ENCODE results near the gene KSR1.
A peak's percentile ranks its signal among the peaks of the same experiment; 100 is the strongest.

The KSR1 gene

GRCh38 chr17:27535178-27535928, 79.1 kb downstream of the KSR1 start:
- no peak for DNase-seq (ENCODE audit: low spot score)

- no peak for DNase-seq (ENCODE audit: low spot score)
Measured at GRCh38 chr17:27535975-27536374, 79.7 kb downstream of the KSR1 start.

- no peak for DNase-seq (ENCODE audit: low spot score)
Measured at GRCh38 chr17:27536781-27537180, 80.5 kb downstream of the KSR1 start.

GRCh38 chr17:27538156-27538955, 82.1 kb downstream of the KSR1 start:
- no peak for DNase-seq (ENCODE audit: low spot score)

GRCh38 chr17:27539152-27539551, 82.9 kb downstream of the KSR1 start:
- DNase-seq (ENCODE audit: low spot score): no peak

GRCh38 chr17:27539794-27540317, 83.6 kb downstream of the KSR1 start:
- DNase-seq (ENCODE audit: low spot score): no peak

- DNase-seq (ENCODE audit: low spot score): no peak
Measured at GRCh38 chr17:27540318-27541101, 84.3 kb downstream of the KSR1 start.

GRCh38 chr17:27541301-27542023, 85.2 kb downstream of the KSR1 start:
- DNase-seq (ENCODE audit: low spot score): no peak

GRCh38 chr17:27542841-27543463, 86.7 kb downstream of the KSR1 start:
- no peak for DNase-seq (ENCODE audit: low spot score)

GRCh38 chr17:27543464-27543856, 87.2 kb downstream of the KSR1 start:
- DNase-seq (ENCODE audit: low spot score): no peak

GRCh38 chr17:27543958-27544349, 87.7 kb downstream of the KSR1 start:
- DNase-seq (ENCODE audit: low spot score): no peak

GRCh38 chr17:27544350-27545131, 88.3 kb downstream of the KSR1 start:
- DNase-seq (ENCODE audit: low spot score): peak; percentile 64

GRCh38 chr17:27545562-27546229, 89.4 kb downstream of the KSR1 start:
- no peak for DNase-seq (ENCODE audit: low spot score)

GRCh38 chr17:27546624-27547300, 90.5 kb downstream of the KSR1 start:
- no peak for DNase-seq (ENCODE audit: low spot score)

GRCh38 chr17:27547301-27547683, 91.0 kb downstream of the KSR1 start:
- no peak for DNase-seq (ENCODE audit: low spot score)

GRCh38 chr17:27548369-27548768, 92.1 kb downstream of the KSR1 start:
- DNase-seq (ENCODE audit: low spot score): no peak

- no peak for DNase-seq (ENCODE audit: low spot score)
Measured at GRCh38 chr17:27549251-27549893, 93.1 kb downstream of the KSR1 start.

- no peak for DNase-seq (ENCODE audit: low spot score)
Measured at GRCh38 chr17:27550291-27550930, 94.2 kb downstream of the KSR1 start.

All from CD4-positive, alpha-beta T cell treated with Interleukin-2 at 100 ng/mL for 4 hours (primary cell).